ENCODE results near the gene FA2H. TPM values are rescaled to one million over a fixed set of nuclear protein-coding genes. Genes with fewer than 3 reads are reported as not detected.

Gene FA2H
- total and polyA plus RNA-seq, 2 of the 13 experiments (the other 11 are each of a cell fraction or from before 2014, with no cell fraction given): 0.20 TPM; not detected in 1

- peak; percentile 64 for TF ChIP-seq ZNF687 (CRISPR knock-in tag; IDR thresholded peaks at IDR 0.05)
- TF ChIP-seq, protein P1, sequence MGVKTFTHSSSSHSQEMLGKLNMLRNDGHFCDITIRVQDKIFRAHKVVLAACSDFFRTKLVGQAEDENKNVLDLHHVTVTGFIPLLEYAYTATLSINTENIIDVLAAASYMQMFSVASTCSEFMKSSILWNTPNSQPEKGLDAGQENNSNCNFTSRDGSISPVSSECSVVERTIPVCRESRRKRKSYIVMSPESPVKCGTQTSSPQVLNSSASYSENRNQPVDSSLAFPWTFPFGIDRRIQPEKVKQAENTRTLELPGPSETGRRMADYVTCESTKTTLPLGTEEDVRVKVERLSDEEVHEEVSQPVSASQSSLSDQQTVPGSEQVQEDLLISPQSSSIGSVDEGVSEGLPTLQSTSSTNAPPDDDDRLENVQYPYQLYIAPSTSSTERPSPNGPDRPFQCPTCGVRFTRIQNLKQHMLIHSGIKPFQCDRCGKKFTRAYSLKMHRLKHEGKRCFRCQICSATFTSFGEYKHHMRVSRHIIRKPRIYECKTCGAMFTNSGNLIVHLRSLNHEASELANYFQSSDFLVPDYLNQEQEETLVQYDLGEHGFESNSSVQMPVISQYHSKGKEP (CRISPR knock-in tag; IDR thresholded peaks at IDR 0.05): no peak
- TF ChIP-seq, protein P2, sequence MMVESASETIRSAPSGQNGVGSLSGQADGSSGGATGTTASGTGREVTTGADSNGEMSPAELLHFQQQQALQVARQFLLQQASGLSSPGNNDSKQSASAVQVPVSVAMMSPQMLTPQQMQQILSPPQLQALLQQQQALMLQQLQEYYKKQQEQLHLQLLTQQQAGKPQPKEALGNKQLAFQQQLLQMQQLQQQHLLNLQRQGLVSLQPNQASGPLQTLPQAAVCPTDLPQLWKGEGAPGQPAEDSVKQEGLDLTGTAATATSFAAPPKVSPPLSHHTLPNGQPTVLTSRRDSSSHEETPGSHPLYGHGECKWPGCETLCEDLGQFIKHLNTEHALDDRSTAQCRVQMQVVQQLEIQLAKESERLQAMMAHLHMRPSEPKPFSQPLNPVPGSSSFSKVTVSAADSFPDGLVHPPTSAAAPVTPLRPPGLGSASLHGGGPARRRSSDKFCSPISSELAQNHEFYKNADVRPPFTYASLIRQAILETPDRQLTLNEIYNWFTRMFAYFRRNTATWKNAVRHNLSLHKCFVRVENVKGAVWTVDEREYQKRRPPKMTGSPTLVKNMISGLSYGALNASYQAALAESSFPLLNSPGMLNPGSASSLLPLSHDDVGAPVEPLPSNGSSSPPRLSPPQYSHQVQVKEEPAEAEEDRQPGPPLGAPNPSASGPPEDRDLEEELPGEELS (CRISPR knock-in tag; IDR thresholded peaks at IDR 0.05): no peak
- no peak for TF ChIP-seq PAWR (CRISPR knock-in tag; IDR thresholded peaks at IDR 0.05; ENCODE audit: borderline replicate concordance)
- TF ChIP-seq TRIM24 (CRISPR knock-in tag; IDR thresholded peaks at IDR 0.05): no peak
- TF ChIP-seq MYPOP (CRISPR knock-in tag; IDR thresholded peaks at IDR 0.05): no peak
- TF ChIP-seq, protein P3, sequence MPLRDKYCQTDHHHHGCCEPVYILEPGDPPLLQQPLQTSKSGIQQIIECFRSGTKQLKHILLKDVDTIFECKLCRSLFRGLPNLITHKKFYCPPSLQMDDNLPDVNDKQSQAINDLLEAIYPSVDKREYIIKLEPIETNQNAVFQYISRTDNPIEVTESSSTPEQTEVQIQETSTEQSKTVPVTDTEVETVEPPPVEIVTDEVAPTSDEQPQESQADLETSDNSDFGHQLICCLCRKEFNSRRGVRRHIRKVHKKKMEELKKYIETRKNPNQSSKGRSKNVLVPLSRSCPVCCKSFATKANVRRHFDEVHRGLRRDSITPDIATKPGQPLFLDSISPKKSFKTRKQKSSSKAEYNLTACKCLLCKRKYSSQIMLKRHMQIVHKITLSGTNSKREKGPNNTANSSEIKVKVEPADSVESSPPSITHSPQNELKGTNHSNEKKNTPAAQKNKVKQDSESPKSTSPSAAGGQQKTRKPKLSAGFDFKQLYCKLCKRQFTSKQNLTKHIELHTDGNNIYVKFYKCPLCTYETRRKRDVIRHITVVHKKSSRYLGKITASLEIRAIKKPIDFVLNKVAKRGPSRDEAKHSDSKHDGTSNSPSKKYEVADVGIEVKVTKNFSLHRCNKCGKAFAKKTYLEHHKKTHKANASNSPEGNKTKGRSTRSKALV (CRISPR knock-in tag; IDR thresholded peaks at IDR 0.05): 0 out of 2 replicates have a peak, but pooled peaks have one; percentile 42
- TF ChIP-seq KLF6 (CRISPR knock-in tag; IDR thresholded peaks at IDR 0.05): 0 out of 2 replicates have a peak, but pooled peaks have one; percentile 7
- no peak for TF ChIP-seq ZC3H13 (CRISPR knock-in tag; IDR thresholded peaks at IDR 0.05)
- TF ChIP-seq, protein P4, sequence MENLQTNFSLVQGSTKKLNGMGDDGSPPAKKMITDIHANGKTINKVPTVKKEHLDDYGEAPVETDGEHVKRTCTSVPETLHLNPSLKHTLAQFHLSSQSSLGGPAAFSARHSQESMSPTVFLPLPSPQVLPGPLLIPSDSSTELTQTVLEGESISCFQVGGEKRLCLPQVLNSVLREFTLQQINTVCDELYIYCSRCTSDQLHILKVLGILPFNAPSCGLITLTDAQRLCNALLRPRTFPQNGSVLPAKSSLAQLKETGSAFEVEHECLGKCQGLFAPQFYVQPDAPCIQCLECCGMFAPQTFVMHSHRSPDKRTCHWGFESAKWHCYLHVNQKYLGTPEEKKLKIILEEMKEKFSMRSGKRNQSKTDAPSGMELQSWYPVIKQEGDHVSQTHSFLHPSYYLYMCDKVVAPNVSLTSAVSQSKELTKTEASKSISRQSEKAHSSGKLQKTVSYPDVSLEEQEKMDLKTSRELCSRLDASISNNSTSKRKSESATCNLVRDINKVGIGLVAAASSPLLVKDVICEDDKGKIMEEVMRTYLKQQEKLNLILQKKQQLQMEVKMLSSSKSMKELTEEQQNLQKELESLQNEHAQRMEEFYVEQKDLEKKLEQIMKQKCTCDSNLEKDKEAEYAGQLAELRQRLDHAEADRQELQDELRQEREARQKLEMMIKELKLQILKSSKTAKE (CRISPR knock-in tag; IDR thresholded peaks at IDR 0.05; ENCODE audit: borderline replicate concordance): no peak
- no peak for TF ChIP-seq ZBTB3 (CRISPR knock-in tag; IDR thresholded peaks at IDR 0.05; ENCODE audit: borderline replicate concordance, low read depth)
- no peak for TF ChIP-seq EZH2 (conservative IDR thresholded peaks at IDR 0.05; ENCODE audit: low read depth, low read length)
- no peak for TF ChIP-seq ZNF350 (CRISPR knock-in tag; IDR thresholded peaks at IDR 0.05; ENCODE audit: borderline replicate concordance, low read depth)
- TF ChIP-seq ZNF354B (CRISPR knock-in tag; IDR thresholded peaks at IDR 0.05): 0 out of 2 replicates have a peak, but pooled peaks have one; percentile 31
- no peak for TF ChIP-seq ZFP36 (IDR thresholded peaks at IDR 0.05; ENCODE audit: borderline replicate concordance, low read depth, low read length, partially characterized antibody)
Measured at GRCh38 chr16:74743668-74744299, 30.8 kb downstream of the FA2H start (continued).
